Measurements from ENCODE around the gene MYBBP1A.
"Not testable (repeated sequence)": the region's sequence is repeated elsewhere in the genome, so short reads cannot be mapped to it uniquely, and the experiment has no call there.

MYBBP1A gene

GRCh38 chr17:4554997-4555799, at the start of gene MYBBP1A:
TSS of gene MYBBP1A (minus strand) at chr17:4555384. CDS start at chr17:4555324, 60 bp downstream.
- peak; percentile 61 for DNase-seq

- not testable (repeated sequence) for DNase-seq
These were observed 49.6 kb upstream of the MYBBP1A start for GRCh38 chr17:4604736-4605135.

- DNase-seq, result no peak
These were observed 49.0 kb upstream of the MYBBP1A start for GRCh38 chr17:4604111-4604644.

GRCh38 chr17:4602041-4602440, 46.9 kb upstream of the MYBBP1A start:
- DNase-seq, result no peak

- no peak for DNase-seq
These were observed 46.1 kb upstream of the MYBBP1A start for GRCh38 chr17:4601326-4601725.

GRCh38 chr17:4600563-4600962, 45.4 kb upstream of the MYBBP1A start:
- no peak for DNase-seq

GRCh38 chr17:4599505-4600281, 44.5 kb upstream of the MYBBP1A start:
- no peak for DNase-seq

- no peak for DNase-seq
These were observed 43.8 kb upstream of the MYBBP1A start for GRCh38 chr17:4598776-4599504.

GRCh38 chr17:4597975-4598374, 42.8 kb upstream of the MYBBP1A start:
- no peak for DNase-seq

- DNase-seq, result no peak
These were observed 41.6 kb upstream of the MYBBP1A start for GRCh38 chr17:4596636-4597380.

- not testable (repeated sequence) for DNase-seq
These were observed 40.6 kb upstream of the MYBBP1A start for GRCh38 chr17:4595685-4596342.

GRCh38 chr17:4594931-4595684, 39.9 kb upstream of the MYBBP1A start:
- no peak for DNase-seq

- no peak for DNase-seq
These were observed 39.2 kb upstream of the MYBBP1A start for GRCh38 chr17:4594406-4594805.

GRCh38 chr17:4593021-4593421, 37.8 kb upstream of the MYBBP1A start:
- DNase-seq, result no peak

GRCh38 chr17:4592240-4593005, 37.2 kb upstream of the MYBBP1A start:
- DNase-seq, result no peak

GRCh38 chr17:4591529-4591928, 36.3 kb upstream of the MYBBP1A start:
- no peak for DNase-seq

- DNase-seq, result no peak
These were observed 35.8 kb upstream of the MYBBP1A start for GRCh38 chr17:4590981-4591453.

GRCh38 chr17:4590042-4590441, 34.9 kb upstream of the MYBBP1A start:
- DNase-seq, result not testable (repeated sequence)

GRCh38 chr17:4588898-4589625, 33.9 kb upstream of the MYBBP1A start:
- no peak for DNase-seq

All from cortex of kidney (tissue), 1 donor.